Stimulated activated CD4-positive, alpha-beta T cell treated with anti-CD3 and anti-CD28 coated beads, Interleukin-1b, Interleukin-23, amount 100 ng/mL, for 1 hour (primary cell): ENCODE measurements around the gene NRL.
A peak's percentile ranks its signal among the peaks of the same experiment; 100 is the strongest.

Experiments used
- DNase-seq, 2 donors: peaks; one replicate each; pipeline ENCODE4 v3.0.0-alpha.2; 2020; ENCODE audit warnings: low read depth in 2 of 2

The NRL gene

GRCh38 chr14:24065408-24065807 lies 49.3 kb downstream of the NRL start:
- no peak for DNase-seq

GRCh38 chr14:24064856-24065255 lies 49.9 kb downstream of the NRL start:
- DNase-seq, result no peak

GRCh38 chr14:24064091-24064795 lies 50.5 kb downstream of the NRL start:
- no peak for DNase-seq

- DNase-seq, result no peak
Observed at GRCh38 chr14:24063263-24063836, 51.4 kb downstream of the NRL start.

GRCh38 chr14:24062216-24062980 lies 52.4 kb downstream of the NRL start:
- DNase-seq, result no peak

- DNase-seq, result no peak
Observed at GRCh38 chr14:24060984-24061913, 53.5 kb downstream of the NRL start.

- no peak for DNase-seq
Observed at GRCh38 chr14:24060443-24060842, 54.3 kb downstream of the NRL start.

GRCh38 chr14:24059841-24060388 lies 54.8 kb downstream of the NRL start:
- no peak for DNase-seq

- DNase-seq, result no peak
Observed at GRCh38 chr14:24058951-24059475, 55.7 kb downstream of the NRL start.

GRCh38 chr14:24058260-24058950 lies 56.3 kb downstream of the NRL start:
- DNase-seq, result no peak

GRCh38 chr14:24057867-24058259 lies 56.9 kb downstream of the NRL start:
- DNase-seq, result no peak

- DNase-seq, result no peak
Observed at GRCh38 chr14:24057271-24057670, 57.5 kb downstream of the NRL start.

- DNase-seq, result no peak
Observed at GRCh38 chr14:24056800-24057184, 58.0 kb downstream of the NRL start.

- no peak for DNase-seq
Observed at GRCh38 chr14:24055971-24056799, 58.6 kb downstream of the NRL start.

GRCh38 chr14:24054646-24055045 lies 60.1 kb downstream of the NRL start:
- DNase-seq, result no peak

- DNase-seq, result no peak
Observed at GRCh38 chr14:24054324-24054641, 60.5 kb downstream of the NRL start.

GRCh38 chr14:24053548-24054323 lies 61.0 kb downstream of the NRL start:
- DNase-seq, result no peak

GRCh38 chr14:24052656-24053547 lies 61.8 kb downstream of the NRL start:
- peak in 1 of 2 donors; percentile 34 for DNase-seq
